Progenitor cell of endocrine pancreas (in vitro differentiated cells): ENCODE results near the gene WNT4. TPM values are rescaled to one million over a fixed set of nuclear protein-coding genes. Genes with fewer than 3 reads are reported as not detected.

Source experiments
- DNase-seq: peaks from one replicate; pipeline ENCODE4 v3.0.0; 2021; ENCODE audit warnings: low spot score; ENCODE audit not compliant: unreplicated experiment
- H3K27ac Mint-ChIP-seq: 2 replicates; pipeline ENCODE4 v1.8.0; 2021; ENCODE audit warnings: mild to moderate bottlenecking, moderate library complexity, mixed read lengths
- H3K27me3 Mint-ChIP-seq: 2 replicates; pipeline ENCODE4 v1.8.0; 2021; ENCODE audit warnings: mixed read lengths
- H3K36me3 Mint-ChIP-seq: 2 replicates; pipeline ENCODE4 v1.8.0; 2022; ENCODE audit warnings: mixed read lengths; ENCODE audit not compliant: insufficient read depth
- H3K4me1 Mint-ChIP-seq: 2 replicates; pipeline ENCODE4 v1.8.0; 2021; ENCODE audit warnings: low read depth, mixed read lengths
- H3K4me3 Mint-ChIP-seq: 2 replicates; pipeline ENCODE4 v1.8.0; 2021; ENCODE audit warnings: low read depth, mild to moderate bottlenecking, moderate library complexity, mixed read lengths
- H3K9me3 Mint-ChIP-seq: 2 replicates; pipeline ENCODE4 v1.8.0; 2021; ENCODE audit warnings: low read depth, mixed read lengths
- total RNA-seq: library from RNA; stranded (reverse); gene quantifications from 2 replicates; pipeline ENCODE4 v1.2.1, GENCODE V29; 2021
- TF ChIP-seq, protein P1 (sequence below): fragments of 200-600 bp; sonication (generic); IDR thresholded peaks from one replicate; pipeline ENCODE4 v1.5.0; 2021; ENCODE audit warnings: antibody characterized with exemption, mild to moderate bottlenecking; ENCODE audit not compliant: unreplicated experiment

The WNT4 gene
- total RNA-seq, 1 donor from 2014 or later: 0.74 TPM

DNA sequence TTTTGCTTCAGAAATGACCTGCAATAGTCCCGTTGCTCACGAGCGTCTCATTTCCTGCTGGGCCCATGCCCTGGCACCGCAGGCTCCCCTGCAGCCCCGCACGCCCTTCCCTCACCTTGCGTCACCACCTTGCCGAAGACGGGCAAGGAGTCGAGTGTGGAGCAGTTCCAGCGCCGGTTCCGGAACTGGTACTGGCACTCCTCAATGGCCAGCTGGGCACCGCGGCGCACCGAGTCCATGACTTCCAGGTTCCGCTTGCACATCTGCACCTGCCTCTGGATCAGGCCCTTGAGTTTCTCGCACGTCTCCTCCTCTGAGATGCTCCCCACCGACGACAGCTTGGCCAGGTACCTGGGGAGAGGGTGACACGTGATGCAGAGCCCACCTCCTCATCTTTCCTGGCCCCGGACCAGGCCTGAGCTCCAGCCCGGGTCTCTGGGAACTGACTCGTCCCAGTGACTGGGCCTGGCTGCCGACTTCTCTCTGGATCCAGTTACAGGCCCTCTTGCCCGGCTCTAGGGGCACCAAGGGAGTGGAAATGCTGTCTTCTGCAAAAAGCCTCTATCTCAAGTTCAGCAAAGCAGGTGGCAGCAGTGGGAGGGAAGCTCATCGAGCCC is 13.3 kb downstream of the WNT4 start:
- H3K36me3 Mint-ChIP-seq: no peaks in the 10 kb centered on the region
- DNase-seq: no peak
- peak overlapping the region; percentile 56 for H3K27ac Mint-ChIP-seq
- TF ChIP-seq, protein P1, sequence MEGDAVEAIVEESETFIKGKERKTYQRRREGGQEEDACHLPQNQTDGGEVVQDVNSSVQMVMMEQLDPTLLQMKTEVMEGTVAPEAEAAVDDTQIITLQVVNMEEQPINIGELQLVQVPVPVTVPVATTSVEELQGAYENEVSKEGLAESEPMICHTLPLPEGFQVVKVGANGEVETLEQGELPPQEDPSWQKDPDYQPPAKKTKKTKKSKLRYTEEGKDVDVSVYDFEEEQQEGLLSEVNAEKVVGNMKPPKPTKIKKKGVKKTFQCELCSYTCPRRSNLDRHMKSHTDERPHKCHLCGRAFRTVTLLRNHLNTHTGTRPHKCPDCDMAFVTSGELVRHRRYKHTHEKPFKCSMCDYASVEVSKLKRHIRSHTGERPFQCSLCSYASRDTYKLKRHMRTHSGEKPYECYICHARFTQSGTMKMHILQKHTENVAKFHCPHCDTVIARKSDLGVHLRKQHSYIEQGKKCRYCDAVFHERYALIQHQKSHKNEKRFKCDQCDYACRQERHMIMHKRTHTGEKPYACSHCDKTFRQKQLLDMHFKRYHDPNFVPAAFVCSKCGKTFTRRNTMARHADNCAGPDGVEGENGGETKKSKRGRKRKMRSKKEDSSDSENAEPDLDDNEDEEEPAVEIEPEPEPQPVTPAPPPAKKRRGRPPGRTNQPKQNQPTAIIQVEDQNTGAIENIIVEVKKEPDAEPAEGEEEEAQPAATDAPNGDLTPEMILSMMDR: no peak
- no peaks in the 10 kb centered on the region for H3K9me3 Mint-ChIP-seq
- H3K27me3 Mint-ChIP-seq: peaks cover 16% of the 10 kb centered on the region
- no peak overlapping the region for H3K4me3 Mint-ChIP-seq
- no peaks in the 10 kb centered on the region for H3K4me1 Mint-ChIP-seq

DNA sequence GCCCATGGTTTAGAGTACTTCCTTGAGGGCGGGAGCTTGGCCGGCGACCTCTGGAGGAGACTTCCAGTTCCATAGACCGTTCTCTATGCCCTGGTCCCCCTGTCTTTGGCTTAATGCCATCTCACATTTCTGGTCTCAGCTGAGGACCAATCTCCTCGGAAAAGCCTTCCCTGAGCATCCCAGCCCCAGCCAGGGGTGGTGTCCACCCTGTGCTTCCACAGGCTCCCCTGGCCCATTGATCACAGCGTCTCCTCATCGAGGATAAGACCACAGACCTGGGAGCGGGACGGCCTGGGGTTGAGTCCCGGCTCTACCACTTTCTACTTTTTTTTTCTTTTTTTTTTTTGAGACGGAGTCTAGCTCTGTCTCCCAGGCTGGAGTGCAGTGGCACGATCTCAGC is 14.5 kb downstream of the WNT4 start:
- peaks cover 12% of the 10 kb centered on the region for H3K27me3 Mint-ChIP-seq
- DNase-seq: no peak
- H3K27ac Mint-ChIP-seq: no peak overlapping the region
- no peaks in the 10 kb centered on the region for H3K4me1 Mint-ChIP-seq
- H3K4me3 Mint-ChIP-seq: no peak overlapping the region
- H3K36me3 Mint-ChIP-seq: no peaks in the 10 kb centered on the region
- TF ChIP-seq, protein P1: no peak
- no peaks in the 10 kb centered on the region for H3K9me3 Mint-ChIP-seq

DNA sequence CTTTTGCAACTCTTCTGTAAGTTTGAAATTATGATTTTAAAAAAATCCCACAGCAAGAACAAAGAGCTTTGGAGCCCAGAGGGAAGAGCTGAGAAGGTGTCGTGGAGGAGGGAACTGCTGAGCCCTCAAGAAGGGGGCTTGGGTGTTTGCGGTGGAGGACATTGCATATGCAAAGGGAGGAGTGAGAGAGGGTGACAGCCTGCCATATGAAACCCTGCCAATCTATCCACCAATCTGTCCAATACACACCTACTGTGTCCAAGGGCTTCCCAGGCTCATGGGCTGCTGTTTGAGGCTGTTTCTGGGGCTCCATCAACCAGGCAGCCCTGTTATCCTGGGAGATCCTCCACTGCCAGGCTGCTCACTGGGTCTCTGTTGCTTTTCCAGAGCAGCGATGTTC is 15.2 kb downstream of the WNT4 start:
- no peaks in the 10 kb centered on the region for H3K36me3 Mint-ChIP-seq
- no peak overlapping the region for H3K27ac Mint-ChIP-seq
- no peaks in the 10 kb centered on the region for H3K4me1 Mint-ChIP-seq
- DNase-seq: no peak
- H3K4me3 Mint-ChIP-seq: no peak overlapping the region
- TF ChIP-seq, protein P1: no peak
- peaks cover 8% of the 10 kb centered on the region for H3K27me3 Mint-ChIP-seq
- no peaks in the 10 kb centered on the region for H3K9me3 Mint-ChIP-seq

DNA sequence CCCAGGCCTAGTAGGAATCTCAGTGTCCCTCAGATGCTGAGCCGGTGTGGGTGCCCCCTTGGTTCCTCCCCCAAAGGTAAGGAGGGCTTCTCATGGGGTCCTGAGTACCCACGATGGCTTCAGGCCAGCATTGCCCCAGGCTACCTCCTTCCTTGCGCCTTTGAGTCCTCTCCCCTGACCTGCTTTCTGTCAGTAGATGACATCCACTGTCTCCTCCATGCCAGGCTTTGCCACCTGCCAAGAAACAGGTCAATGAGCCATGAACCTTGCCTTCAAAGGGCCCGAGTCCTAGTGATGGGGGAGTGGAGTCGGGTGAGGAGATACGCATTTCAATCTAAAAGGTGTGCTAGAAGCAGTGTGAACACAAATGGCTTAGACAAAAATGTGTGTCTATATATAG is 15.6 kb downstream of the WNT4 start:
- peaks cover 2% of the 10 kb centered on the region for H3K4me1 Mint-ChIP-seq
- no peaks in the 10 kb centered on the region for H3K9me3 Mint-ChIP-seq
- no peak overlapping the region for H3K4me3 Mint-ChIP-seq
- no peak overlapping the region for H3K27ac Mint-ChIP-seq
- TF ChIP-seq, protein P1: no peak
- H3K36me3 Mint-ChIP-seq: no peaks in the 10 kb centered on the region
- no peak for DNase-seq
- H3K27me3 Mint-ChIP-seq: peaks cover 8% of the 10 kb centered on the region

DNA sequence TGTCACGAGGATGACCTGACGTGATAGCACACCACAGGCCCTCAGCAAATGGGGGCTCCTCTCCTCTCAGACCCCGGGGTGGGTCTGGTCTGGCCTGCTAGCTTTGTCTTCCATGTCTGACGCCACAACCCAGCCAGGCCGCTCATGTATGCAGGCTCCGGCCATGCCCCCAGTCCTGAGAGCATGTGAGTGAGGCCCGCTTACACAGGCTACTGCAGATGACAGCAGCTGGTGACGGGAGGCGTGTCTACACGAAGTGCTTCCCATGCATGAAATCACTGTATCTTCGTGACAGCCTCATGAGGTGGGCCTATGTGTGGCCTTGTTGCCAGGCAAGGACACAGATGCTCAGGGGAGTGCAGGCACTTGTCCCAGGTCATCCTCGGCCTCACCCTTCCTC is 16.4 kb downstream of the WNT4 start:
- Mint-ChIP-seq H3K27me3 (peaks cover 8% of the 10 kb centered on the region), H3K36me3 (no peaks in the 10 kb centered on the region), H3K4me1 (peaks cover 2% of the 10 kb centered on the region), H3K4me3 (no peak overlapping the region), H3K9me3 (no peaks in the 10 kb centered on the region), H3K27ac (no peak overlapping the region)
- DNase-seq: no peak
- TF ChIP-seq, protein P1: no peak
